Measurements from ENCODE around the gene MUC6.

The MUC6 gene

DNA sequence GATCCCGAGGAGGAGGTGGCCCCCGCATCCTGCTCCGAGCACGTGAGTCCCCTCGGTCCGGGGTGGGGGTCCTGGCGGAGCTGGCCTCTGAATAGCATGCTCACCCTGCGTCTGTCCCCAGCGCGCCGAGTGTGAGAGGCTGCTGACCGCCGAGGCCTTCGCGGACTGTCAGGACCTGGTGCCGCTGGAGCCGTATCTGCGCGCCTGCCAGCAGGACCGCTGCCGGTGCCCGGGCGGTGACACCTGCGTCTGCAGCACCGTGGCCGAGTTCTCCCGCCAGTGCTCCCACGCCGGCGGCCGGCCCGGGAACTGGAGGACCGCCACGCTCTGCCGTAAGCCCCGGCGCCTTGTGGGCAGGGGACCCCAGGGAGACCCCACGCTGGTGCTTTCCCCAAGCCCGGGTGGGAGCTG, 41.7 kb upstream of the MUC6 start:
- Histone ChIP-seq H3K4me1 (ENCODE audit: control insufficient read depth, insufficient read depth, low read length) (peaks cover 14% of the 10 kb centered on the region), H3K27ac (ENCODE audit: insufficient read depth, low read depth, low read length, poor library complexity, severe bottlenecking) (no peak overlapping the region), H3K4me3 (ENCODE audit: insufficient read depth, low read depth, low read length) (no peak overlapping the region), H3K9me3 (ENCODE audit: control insufficient read depth, low read length) (no peaks in the 10 kb centered on the region), H3K27me3 (ENCODE audit: control insufficient read depth, insufficient read depth, low read length, poor library complexity, severe bottlenecking) (no peaks in the 10 kb centered on the region), H3K36me3 (ENCODE audit: control insufficient read depth, insufficient read depth, low read length) (no peaks in the 10 kb centered on the region)
- WGBS, 2 experiments: 91 to 93% methylated on average over 39 of the region's 39 CpGs

GRCh38 chr11:1077417-1078119, 41.0 kb upstream of the MUC6 start:
- WGBS, 2 experiments: 86 to 88% methylated on average over 33 of the region's 33 CpGs

DNA sequence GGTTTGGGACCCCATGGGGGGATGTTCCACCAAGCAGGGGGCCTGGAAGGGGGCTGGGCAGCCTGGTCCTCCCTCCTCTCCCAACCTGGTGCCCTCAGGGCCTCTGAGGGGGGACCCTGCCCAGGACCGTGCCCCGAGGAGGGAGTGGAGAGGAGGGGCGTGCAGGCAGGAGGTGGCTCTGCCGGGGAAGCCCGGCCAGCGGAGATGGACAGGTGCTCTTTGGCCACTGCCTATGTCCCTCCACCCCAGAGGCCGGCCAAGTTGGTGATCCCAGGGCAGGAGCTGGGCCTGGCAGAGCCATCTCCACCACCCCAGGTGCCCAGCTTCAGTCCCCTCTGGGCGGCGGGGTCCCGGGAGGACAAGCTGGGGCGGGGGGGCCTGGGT, 40.5 kb upstream of the MUC6 start:
- Histone ChIP-seq H3K27me3 (ENCODE audit: control insufficient read depth, insufficient read depth, low read length, poor library complexity, severe bottlenecking) (no peaks in the 10 kb centered on the region), H3K36me3 (ENCODE audit: control insufficient read depth, insufficient read depth, low read length) (no peaks in the 10 kb centered on the region), H3K9me3 (ENCODE audit: control insufficient read depth, low read length) (no peaks in the 10 kb centered on the region), H3K27ac (ENCODE audit: insufficient read depth, low read depth, low read length, poor library complexity, severe bottlenecking) (no peak overlapping the region), H3K4me1 (ENCODE audit: control insufficient read depth, insufficient read depth, low read length) (peaks cover 22% of the 10 kb centered on the region), H3K4me3 (ENCODE audit: insufficient read depth, low read depth, low read length) (no peak overlapping the region)
- 91% methylated on average over 11 of the region's 11 CpGs for WGBS, 2 experiments

More at GRCh38 chr11:1077417-1078119, 41.0 kb upstream of the MUC6 start:
- Histone ChIP-seq H3K27ac (ENCODE audit: insufficient read depth, low read depth, low read length, poor library complexity, severe bottlenecking) (no peak overlapping the region), H3K4me1 (ENCODE audit: control insufficient read depth, insufficient read depth, low read length) (peaks cover 17% of the 10 kb centered on the region), H3K36me3 (ENCODE audit: control insufficient read depth, insufficient read depth, low read length) (no peaks in the 10 kb centered on the region), H3K9me3 (ENCODE audit: control insufficient read depth, low read length) (no peaks in the 10 kb centered on the region), H3K4me3 (ENCODE audit: insufficient read depth, low read depth, low read length) (no peak overlapping the region), H3K27me3 (ENCODE audit: control insufficient read depth, insufficient read depth, low read length, poor library complexity, severe bottlenecking) (no peaks in the 10 kb centered on the region)

DNA sequence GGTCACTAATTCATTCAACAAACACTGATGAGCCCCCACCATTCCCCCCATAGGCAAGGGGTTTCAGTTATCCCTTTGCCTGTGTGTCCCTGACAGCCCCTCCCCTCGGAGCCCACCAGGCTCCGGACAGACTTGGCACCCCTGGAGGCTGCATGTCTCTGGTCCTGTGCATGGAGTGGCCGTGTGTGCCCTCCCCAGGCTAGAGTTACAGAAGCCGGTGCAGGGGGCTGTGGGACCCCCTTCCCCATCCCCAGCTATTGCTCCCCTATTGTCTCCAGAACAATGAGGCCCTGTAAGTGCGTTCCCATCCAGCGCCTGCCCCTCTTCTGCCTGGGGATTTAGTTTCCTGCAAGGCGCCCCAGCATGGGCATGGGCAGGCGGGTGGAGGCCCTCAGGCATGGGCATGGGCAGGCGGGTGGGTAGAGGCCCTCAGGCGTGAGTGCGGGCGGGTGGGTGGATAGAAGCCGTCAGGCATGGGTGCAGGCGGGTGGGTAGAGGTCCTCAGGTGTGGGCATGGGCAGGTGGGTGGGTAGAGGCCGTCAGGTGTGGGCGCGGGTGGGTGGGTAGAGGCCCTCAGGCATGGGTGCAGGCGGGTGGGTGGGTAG, 39.6 kb upstream of the MUC6 start:
- Histone ChIP-seq H3K9me3 (ENCODE audit: control insufficient read depth, low read length) (no peaks in the 10 kb centered on the region), H3K27me3 (ENCODE audit: control insufficient read depth, insufficient read depth, low read length, poor library complexity, severe bottlenecking) (no peaks in the 10 kb centered on the region), H3K36me3 (ENCODE audit: control insufficient read depth, insufficient read depth, low read length) (no peaks in the 10 kb centered on the region), H3K4me1 (ENCODE audit: control insufficient read depth, insufficient read depth, low read length) (peaks cover 22% of the 10 kb centered on the region), H3K4me3 (ENCODE audit: insufficient read depth, low read depth, low read length) (no peak overlapping the region), H3K27ac (ENCODE audit: insufficient read depth, low read depth, low read length, poor library complexity, severe bottlenecking) (no peak overlapping the region)
- 81 to 86% methylated on average over 18 of the region's 18 CpGs for WGBS, 2 experiments

DNA sequence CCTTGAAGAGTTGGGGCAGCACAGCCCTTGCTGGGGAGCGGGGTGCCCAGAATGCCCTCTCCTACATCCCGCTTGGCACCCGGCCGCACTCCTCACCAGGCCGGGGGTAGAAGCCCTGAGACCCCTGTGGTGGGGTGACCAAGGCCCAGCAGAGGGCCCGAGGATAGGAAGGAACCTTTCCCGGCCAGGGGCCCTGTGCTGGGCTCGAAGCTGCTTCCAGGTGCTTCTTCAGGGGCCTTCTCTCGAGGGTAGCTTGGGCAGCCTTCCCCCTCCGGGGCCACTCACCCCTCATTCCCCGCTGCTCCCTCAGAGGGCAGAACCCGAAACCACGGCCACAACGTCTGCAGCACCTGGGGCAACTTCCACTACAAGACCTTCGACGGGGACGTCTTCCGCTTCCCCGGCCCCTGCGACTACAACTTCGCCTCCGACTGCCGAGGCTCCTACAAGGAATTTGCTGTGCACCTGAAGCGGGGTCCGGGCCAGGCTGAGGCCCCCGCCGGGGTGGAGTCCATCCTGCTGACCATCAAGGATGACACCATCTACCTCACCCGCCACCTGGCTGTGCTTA, 38.9 kb upstream of the MUC6 start:
- Histone ChIP-seq H3K27ac (ENCODE audit: insufficient read depth, low read depth, low read length, poor library complexity, severe bottlenecking) (no peak overlapping the region), H3K36me3 (ENCODE audit: control insufficient read depth, insufficient read depth, low read length) (no peaks in the 10 kb centered on the region), H3K4me3 (ENCODE audit: insufficient read depth, low read depth, low read length) (no peak overlapping the region), H3K27me3 (ENCODE audit: control insufficient read depth, insufficient read depth, low read length, poor library complexity, severe bottlenecking) (no peaks in the 10 kb centered on the region), H3K9me3 (ENCODE audit: control insufficient read depth, low read length) (no peaks in the 10 kb centered on the region), H3K4me1 (ENCODE audit: control insufficient read depth, insufficient read depth, low read length) (peaks cover 22% of the 10 kb centered on the region)
- 93% methylated on average over 28 of the region's 28 CpGs for WGBS, 2 experiments

- Histone ChIP-seq H3K27me3 (ENCODE audit: control insufficient read depth, insufficient read depth, low read length, poor library complexity, severe bottlenecking) (no peaks in the 10 kb centered on the region), H3K4me3 (ENCODE audit: insufficient read depth, low read depth, low read length) (no peak within 1 kb of the TSS), H3K27ac (ENCODE audit: insufficient read depth, low read depth, low read length, poor library complexity, severe bottlenecking) (no peak within 1 kb of the TSS), H3K9me3 (ENCODE audit: control insufficient read depth, low read length) (no peaks in the 10 kb centered on the region), H3K36me3 (ENCODE audit: control insufficient read depth, insufficient read depth, low read length) (no peaks in the 10 kb centered on the region), H3K4me1 (ENCODE audit: control insufficient read depth, insufficient read depth, low read length) (peaks cover 22% of the 10 kb centered on the region)
- whole genome bisulfite sequencing, 2 experiments: 84% methylated on average over 32 of the region's 32 CpGs
Observed at GRCh38 chr11:1074244-1075221, 38.0 kb upstream of the MUC6 start, which contains the start of gene MUC2. Gene MUC2 (plus strand): TSS chr11:1074874.

DNA sequence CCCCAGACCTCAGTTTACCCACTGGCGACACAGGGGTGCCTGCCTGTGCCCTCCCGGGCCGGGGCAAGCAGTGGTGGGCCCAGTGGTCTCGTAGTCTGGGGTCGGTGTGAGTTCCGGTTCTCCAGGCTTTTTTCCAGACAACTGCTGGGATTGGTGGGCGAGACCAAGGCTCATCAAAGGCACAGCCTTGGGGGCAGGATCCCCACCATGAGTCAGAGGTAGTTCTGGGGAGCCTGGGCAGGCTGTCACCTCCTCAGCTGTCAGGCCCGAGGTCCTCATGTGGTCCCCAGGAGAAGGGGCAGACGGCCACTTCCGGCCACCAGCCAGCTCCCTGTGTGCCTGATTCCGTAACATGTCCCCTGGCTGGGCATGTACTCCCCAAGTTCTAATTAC, 37.3 kb upstream of the MUC6 start:
- Histone ChIP-seq H3K27me3 (ENCODE audit: control insufficient read depth, insufficient read depth, low read length, poor library complexity, severe bottlenecking) (no peaks in the 10 kb centered on the region), H3K36me3 (ENCODE audit: control insufficient read depth, insufficient read depth, low read length) (no peaks in the 10 kb centered on the region), H3K4me3 (ENCODE audit: insufficient read depth, low read depth, low read length) (no peak overlapping the region), H3K4me1 (ENCODE audit: control insufficient read depth, insufficient read depth, low read length) (peaks cover 22% of the 10 kb centered on the region), H3K27ac (ENCODE audit: insufficient read depth, low read depth, low read length, poor library complexity, severe bottlenecking) (no peak overlapping the region), H3K9me3 (ENCODE audit: control insufficient read depth, low read length) (no peaks in the 10 kb centered on the region)
- WGBS, 2 experiments: 92 to 93% methylated on average over 11 of the region's 11 CpGs

GRCh38 chr11:1073261-1073724, 36.8 kb upstream of the MUC6 start:
- H3K27me3 ChIP-seq (ENCODE audit: control insufficient read depth, insufficient read depth, low read length, poor library complexity, severe bottlenecking): no peaks in the 10 kb centered on the region
- no peaks in the 10 kb centered on the region for H3K36me3 ChIP-seq (ENCODE audit: control insufficient read depth, insufficient read depth, low read length)
- 70 to 72% methylated on average over 13 of the region's 13 CpGs for WGBS, 2 experiments
- peaks cover 22% of the 10 kb centered on the region for H3K4me1 ChIP-seq (ENCODE audit: control insufficient read depth, insufficient read depth, low read length)
- H3K27ac ChIP-seq (ENCODE audit: insufficient read depth, low read depth, low read length, poor library complexity, severe bottlenecking): no peak overlapping the region
- no peak overlapping the region for H3K4me3 ChIP-seq (ENCODE audit: insufficient read depth, low read depth, low read length)
- H3K9me3 ChIP-seq (ENCODE audit: control insufficient read depth, low read length): no peaks in the 10 kb centered on the region

- Histone ChIP-seq H3K27ac (ENCODE audit: insufficient read depth, low read depth, low read length, poor library complexity, severe bottlenecking) (no peak overlapping the region), H3K4me3 (ENCODE audit: insufficient read depth, low read depth, low read length) (no peak overlapping the region), H3K4me1 (ENCODE audit: control insufficient read depth, insufficient read depth, low read length) (peaks cover 22% of the 10 kb centered on the region), H3K27me3 (ENCODE audit: control insufficient read depth, insufficient read depth, low read length, poor library complexity, severe bottlenecking) (no peaks in the 10 kb centered on the region), H3K9me3 (ENCODE audit: control insufficient read depth, low read length) (no peaks in the 10 kb centered on the region), H3K36me3 (ENCODE audit: control insufficient read depth, insufficient read depth, low read length) (no peaks in the 10 kb centered on the region)
- WGBS, 2 experiments: 86% methylated on average over 9 of the region's 9 CpGs
Observed at GRCh38 chr11:1072821-1073231, 36.3 kb upstream of the MUC6 start.

Data from ectodermal cell (in vitro differentiated cells).